ENCODE measurements around the gene ATP1A1.

Gene ATP1A1

DNA sequence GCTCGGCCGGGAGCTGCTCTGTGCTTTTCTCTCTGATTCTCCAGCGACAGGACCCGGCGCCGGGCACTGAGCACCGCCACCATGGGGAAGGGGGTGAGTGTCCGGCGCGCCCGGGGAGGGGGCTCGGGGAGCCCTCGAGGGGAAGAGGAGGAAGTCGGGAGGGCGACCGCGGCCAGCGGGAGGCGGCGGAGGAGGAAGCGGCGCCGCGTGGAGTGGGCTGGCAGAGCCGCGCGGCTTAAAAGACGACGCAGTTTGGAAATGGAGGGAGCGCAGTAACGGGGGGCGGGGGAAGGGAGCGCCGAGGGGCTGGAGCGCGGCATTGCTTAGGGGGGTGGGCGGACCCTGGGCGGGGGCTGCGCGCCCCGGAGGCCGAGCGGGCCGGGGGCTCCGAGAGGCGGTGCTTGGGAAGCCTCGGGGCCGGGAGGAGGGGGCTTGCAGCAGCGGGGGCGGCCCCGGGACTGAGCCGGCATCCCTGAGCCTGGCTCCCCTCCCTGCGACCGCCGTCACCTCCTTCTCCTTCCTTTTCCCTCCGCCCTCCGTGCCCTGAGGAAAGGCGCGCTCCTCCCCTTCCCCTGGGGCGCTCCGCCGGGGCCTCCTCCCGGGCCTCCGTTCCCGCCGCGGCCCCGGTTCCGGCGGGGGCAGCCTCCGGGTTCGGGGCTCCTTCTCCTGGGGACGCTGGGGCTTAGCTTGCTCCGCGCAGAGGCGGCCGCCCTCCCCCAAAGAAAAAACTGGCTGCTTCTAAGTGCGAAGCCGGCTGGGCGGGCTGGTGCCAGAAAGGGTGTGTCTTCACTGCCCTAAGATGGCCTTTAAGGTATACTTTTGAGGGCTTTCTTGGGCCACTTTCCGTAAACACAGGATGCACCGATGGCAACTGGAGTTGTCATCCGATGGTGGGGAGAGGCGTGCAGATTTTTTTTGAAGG is 648 bp downstream of the ATP1A1 start:
- peak overlapping the region; percentile 80 to 89 for H3K4me3 ChIP-seq (ENCODE audit: low read depth in 1 of 2, low read length in 2 of 2)
- H3K27ac ChIP-seq (ENCODE audit: low read length): peak overlapping the region; percentile 97
- no peaks in the 10 kb centered on the region for H3K9me3 ChIP-seq (ENCODE audit: control insufficient read depth in 1 of 2, low read length in 2 of 2)
- peaks cover 0 to 13% of the 10 kb centered on the region in 2 donors for H3K36me3 ChIP-seq (ENCODE audit: control insufficient read depth in 1 of 2, insufficient read depth in 2 of 2, low read length in 2 of 2)
- peaks cover 14 to 18% of the 10 kb centered on the region in 2 donors for H3K4me1 ChIP-seq (ENCODE audit: control insufficient read depth in 1 of 2, insufficient read depth in 2 of 2, low read length in 2 of 2)
- no peaks in the 10 kb centered on the region for H3K27me3 ChIP-seq (ENCODE audit: low read depth, low read length)

DNA sequence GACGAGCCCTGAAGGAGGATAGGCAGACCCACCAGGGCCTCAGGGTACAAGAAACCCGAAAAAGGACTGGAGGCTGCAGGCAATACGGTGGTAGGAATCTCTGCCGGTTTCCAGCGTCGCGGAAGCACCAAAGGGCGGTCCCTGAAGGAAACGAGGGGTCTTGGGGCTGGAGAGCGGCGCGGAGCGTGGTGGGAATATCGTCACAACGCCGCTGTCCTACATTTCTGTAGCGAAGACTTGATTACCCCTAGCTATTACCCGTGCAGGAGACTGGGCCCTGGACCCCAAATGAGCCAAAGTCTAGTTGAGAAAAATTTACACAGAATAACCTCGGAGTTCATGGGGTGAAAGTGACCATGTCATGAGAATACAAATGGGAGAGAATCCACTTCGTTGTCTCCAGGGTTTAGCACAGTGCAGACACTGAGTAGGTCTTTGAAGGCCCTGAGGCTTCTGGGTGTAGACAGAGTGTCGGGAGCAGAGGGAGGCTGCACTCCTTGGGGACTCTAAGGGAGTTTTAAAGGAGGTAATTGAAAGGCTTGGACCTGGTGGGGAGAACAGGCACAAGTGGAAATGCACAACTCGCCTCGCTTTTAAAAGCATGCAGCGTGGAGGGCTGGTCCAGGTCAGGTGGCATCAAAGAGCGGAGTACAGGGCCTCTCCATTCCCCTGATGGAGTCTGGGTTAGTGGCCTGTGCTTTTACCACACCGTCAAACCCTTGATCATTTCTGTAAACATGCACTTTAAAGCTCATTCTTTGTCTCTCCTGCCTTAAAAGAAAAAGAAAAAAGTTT is 1.5 kb downstream of the ATP1A1 start:
- Histone ChIP-seq H3K9me3 (ENCODE audit: control insufficient read depth in 1 of 2, low read length in 2 of 2) (no peaks in the 10 kb centered on the region), H3K36me3 (ENCODE audit: control insufficient read depth in 1 of 2, insufficient read depth in 2 of 2, low read length in 2 of 2) (peaks cover 0 to 13% of the 10 kb centered on the region in 2 donors), H3K4me3 (ENCODE audit: low read depth in 1 of 2, low read length in 2 of 2) (peak overlapping the region; percentile 80 to 89), H3K27ac (ENCODE audit: low read length) (peak overlapping the region; percentile 97), H3K27me3 (ENCODE audit: low read depth, low read length) (no peaks in the 10 kb centered on the region), H3K4me1 (ENCODE audit: control insufficient read depth in 1 of 2, insufficient read depth in 2 of 2, low read length in 2 of 2) (peaks cover 18 to 25% of the 10 kb centered on the region in 2 donors)

DNA sequence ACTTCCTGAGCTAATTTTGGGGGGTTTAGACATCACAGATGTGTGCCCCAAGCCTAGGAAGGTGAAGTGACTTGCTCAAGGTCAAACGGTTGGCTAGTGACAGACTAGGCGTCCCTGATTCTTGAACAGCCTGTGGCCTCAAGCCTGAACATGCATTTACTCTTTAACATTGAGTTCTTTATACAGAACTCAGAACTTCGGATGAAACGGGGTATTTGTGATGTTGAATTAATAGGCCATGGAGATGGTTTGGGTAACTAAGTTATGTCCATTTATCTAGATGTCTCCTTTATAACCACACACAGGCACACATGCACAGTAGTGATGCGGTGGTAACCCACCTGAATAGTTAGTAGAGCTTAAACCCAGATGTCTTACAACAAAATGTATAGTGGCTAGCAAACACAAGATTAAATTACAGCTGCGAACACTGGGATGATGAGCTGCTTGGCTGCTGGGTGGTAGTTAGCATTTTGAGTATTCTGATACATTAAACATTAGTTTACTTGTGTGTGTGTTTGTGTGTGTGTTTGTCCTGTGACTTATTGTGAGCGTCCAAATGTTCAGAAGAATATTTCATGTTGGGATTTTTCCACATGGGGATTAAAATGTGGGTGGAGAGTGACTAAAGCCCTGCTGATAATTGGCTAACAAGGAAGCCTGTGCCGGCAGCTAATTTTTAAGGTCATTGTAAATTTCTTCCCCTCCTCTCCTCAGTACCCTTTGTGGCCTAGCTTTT is 2.3 kb downstream of the ATP1A1 start:
- Histone ChIP-seq H3K4me1 (ENCODE audit: control insufficient read depth in 1 of 2, insufficient read depth in 2 of 2, low read length in 2 of 2) (peaks cover 24 to 30% of the 10 kb centered on the region in 2 donors), H3K36me3 (ENCODE audit: control insufficient read depth in 1 of 2, insufficient read depth in 2 of 2, low read length in 2 of 2) (peaks cover 0 to 13% of the 10 kb centered on the region in 2 donors), H3K27me3 (ENCODE audit: low read depth, low read length) (no peaks in the 10 kb centered on the region), H3K9me3 (ENCODE audit: control insufficient read depth in 1 of 2, low read length in 2 of 2) (no peaks in the 10 kb centered on the region), H3K27ac (ENCODE audit: low read length) (peak overlapping the region; percentile 97), H3K4me3 (ENCODE audit: low read depth in 1 of 2, low read length in 2 of 2) (peak overlapping the region; percentile 80 to 89)

DNA sequence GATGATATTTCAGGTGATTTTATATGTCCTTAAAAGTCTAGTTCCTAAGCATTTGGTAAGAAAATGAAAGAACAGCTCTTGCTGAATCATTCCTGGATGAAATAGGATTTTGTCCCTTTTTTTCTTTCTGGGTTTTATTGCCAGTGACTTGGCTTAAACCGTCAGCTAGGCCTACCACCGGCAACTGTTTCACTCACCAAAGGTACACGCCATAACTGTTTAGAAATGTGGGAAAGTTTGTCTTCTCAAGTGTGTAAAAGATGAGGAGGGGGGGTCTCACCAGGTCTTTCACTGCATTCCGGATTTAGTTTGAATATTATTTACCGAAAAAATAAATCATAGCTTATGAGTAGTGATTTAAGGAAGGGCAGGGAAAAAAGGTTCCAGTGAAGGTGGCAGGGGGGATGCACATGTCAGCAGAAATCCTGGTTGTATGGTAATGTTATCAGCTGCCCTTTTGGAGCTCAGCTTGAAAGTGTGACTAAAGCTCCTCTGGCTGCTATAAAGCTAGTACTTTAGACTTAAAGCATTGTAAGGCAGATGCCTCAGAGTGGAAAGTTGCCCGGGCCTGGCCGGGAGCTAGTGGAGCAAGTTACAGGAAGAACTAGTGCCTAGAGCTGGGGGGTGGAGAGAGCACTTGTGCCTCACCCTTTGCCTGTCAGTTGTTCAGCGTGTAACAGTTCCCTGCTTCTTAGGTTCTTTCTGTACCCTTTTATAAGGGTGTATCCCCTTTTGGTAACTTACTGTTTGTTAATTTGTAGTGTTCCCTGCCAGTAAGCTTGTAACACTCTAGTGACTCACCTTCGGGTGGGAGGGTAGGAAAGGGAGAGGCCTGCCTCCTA is 3.1 kb downstream of the ATP1A1 start:
- Histone ChIP-seq H3K4me3 (ENCODE audit: low read depth in 1 of 2, low read length in 2 of 2) (peak overlapping the region; percentile 80 to 89), H3K27ac (ENCODE audit: low read length) (peak overlapping the region; percentile 97), H3K4me1 (ENCODE audit: control insufficient read depth in 1 of 2, insufficient read depth in 2 of 2, low read length in 2 of 2) (peaks cover 30 to 32% of the 10 kb centered on the region in 2 donors)

DNA sequence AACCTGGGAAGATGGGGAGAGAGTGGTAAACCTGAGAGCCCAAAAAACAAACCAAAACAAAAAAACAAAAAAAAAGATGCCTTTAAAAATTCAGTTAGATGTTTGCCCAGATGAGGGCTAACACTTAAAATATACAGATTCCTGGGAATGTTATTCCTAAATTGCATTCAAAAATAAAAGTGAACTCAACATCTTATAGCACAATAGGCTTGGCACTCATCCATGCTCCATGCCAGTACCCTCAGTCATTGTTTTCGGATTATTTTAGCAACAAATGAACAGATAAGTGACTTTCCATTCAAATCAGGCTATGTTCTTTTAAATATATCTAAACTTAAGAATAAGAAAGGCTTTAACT is 3.7 kb downstream of the ATP1A1 start:
- Histone ChIP-seq H3K9me3 (ENCODE audit: control insufficient read depth in 1 of 2, low read length in 2 of 2) (no peaks in the 10 kb centered on the region), H3K27ac (ENCODE audit: low read length) (peak overlapping the region; percentile 97), H3K27me3 (ENCODE audit: low read depth, low read length) (no peaks in the 10 kb centered on the region), H3K4me3 (ENCODE audit: low read depth in 1 of 2, low read length in 2 of 2) (peak overlapping the region; percentile 46 to 80), H3K4me1 (ENCODE audit: control insufficient read depth in 1 of 2, insufficient read depth in 2 of 2, low read length in 2 of 2) (peaks cover 31 to 35% of the 10 kb centered on the region in 2 donors), H3K36me3 (ENCODE audit: control insufficient read depth in 1 of 2, insufficient read depth in 2 of 2, low read length in 2 of 2) (peaks cover 0 to 13% of the 10 kb centered on the region in 2 donors)

More for the DNA sequence above, 3.1 kb downstream of the ATP1A1 start:
- Histone ChIP-seq H3K36me3 (ENCODE audit: control insufficient read depth in 1 of 2, insufficient read depth in 2 of 2, low read length in 2 of 2) (peaks cover 0 to 13% of the 10 kb centered on the region in 2 donors), H3K27me3 (ENCODE audit: low read depth, low read length) (no peaks in the 10 kb centered on the region), H3K9me3 (ENCODE audit: control insufficient read depth in 1 of 2, low read length in 2 of 2) (no peaks in the 10 kb centered on the region)

DNA sequence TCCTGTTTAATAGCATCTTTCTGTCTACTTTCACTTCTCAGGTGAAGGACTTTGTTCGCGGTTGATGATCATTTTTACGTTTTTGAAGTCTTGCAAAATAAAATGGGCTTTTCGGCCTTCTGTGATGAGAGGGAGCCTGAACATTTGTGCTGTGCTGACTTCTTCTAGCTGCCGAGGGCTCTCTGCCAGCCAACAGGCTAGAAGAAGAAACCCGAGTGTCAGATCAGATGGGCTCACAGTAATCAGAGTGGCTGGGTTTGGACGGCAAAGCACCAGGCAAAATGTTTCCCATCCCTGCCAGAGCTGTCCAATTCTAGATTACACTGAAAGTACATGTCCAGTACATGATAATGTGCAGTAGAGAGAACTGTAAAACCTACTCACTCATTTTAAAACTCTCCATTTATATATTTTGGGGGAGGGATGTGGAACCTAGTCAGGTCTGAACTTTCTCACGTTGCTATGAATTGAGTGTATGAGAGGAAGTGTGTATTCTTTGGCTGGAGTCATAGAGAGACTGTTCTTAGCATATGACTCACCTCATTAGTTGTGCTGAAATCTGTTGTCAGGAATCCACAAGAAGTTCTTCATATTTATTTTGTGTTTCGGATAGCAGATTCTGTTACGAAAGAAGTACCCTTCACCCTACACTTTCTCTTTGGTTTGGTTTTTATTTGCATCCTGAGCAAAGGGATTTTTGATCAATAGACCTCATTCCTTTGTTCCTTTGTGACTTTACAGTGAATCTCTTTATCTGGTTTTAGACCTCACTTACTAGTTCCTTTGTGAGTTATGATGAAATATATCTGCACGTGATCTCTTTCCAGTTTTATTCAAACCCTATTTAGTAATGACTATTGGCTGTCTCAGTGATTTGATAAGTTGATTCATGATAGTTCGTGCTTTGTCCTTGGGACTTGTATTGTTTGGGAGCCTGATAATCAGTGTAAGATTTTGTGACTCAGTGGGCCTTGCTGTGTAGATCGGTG is 4.8 kb downstream of the ATP1A1 start:
- Histone ChIP-seq H3K9me3 (ENCODE audit: control insufficient read depth in 1 of 2, low read length in 2 of 2) (no peaks in the 10 kb centered on the region), H3K36me3 (ENCODE audit: control insufficient read depth in 1 of 2, insufficient read depth in 2 of 2, low read length in 2 of 2) (peaks cover 0 to 13% of the 10 kb centered on the region in 2 donors), H3K4me1 (ENCODE audit: control insufficient read depth in 1 of 2, insufficient read depth in 2 of 2, low read length in 2 of 2) (peaks cover 35 to 41% of the 10 kb centered on the region in 2 donors), H3K27me3 (ENCODE audit: low read depth, low read length) (no peaks in the 10 kb centered on the region), H3K27ac (ENCODE audit: low read length) (peak overlapping the region; percentile 97), H3K4me3 (ENCODE audit: low read depth in 1 of 2, low read length in 2 of 2) (peak overlapping the region; percentile 9 to 46)

DNA sequence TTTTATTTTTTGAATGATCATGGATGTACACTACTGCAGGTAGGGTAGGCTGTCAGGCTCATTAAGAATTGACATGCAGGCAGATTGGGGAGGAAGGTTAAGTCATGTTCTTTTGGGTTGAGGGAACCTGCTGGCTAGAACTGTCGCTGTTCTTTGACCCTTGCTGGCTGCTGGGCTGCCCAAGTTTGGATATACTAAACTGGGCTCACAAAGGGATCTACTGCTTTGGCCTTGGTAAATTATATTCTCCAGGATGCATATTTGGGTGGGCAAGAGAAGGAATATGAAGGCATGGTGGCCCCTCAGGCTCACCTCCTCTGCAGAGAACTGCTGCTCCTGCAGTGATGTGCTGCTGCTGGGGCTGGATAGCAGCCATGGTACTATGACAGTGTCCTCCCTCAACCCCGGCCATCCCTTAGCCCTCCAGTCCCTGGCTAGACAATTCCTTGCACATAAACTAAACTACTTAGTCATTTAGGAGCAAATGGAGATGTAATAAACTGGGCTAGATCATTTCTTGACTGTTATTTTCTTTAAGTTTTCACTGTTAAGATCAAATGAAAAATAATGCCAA is 6.1 kb downstream of the ATP1A1 start:
- Histone ChIP-seq H3K27me3 (ENCODE audit: low read depth, low read length) (no peaks in the 10 kb centered on the region), H3K4me3 (ENCODE audit: low read depth in 1 of 2, low read length in 2 of 2) (peak overlapping the region in 1 of 2 donors; percentile 8), H3K36me3 (ENCODE audit: control insufficient read depth in 1 of 2, insufficient read depth in 2 of 2, low read length in 2 of 2) (peaks cover 4 to 13% of the 10 kb centered on the region in 2 donors), H3K4me1 (ENCODE audit: control insufficient read depth in 1 of 2, insufficient read depth in 2 of 2, low read length in 2 of 2) (peaks cover 35 to 41% of the 10 kb centered on the region in 2 donors), H3K27ac (ENCODE audit: low read length) (peak overlapping the region; percentile 97), H3K9me3 (ENCODE audit: control insufficient read depth in 1 of 2, low read length in 2 of 2) (no peaks in the 10 kb centered on the region)

DNA sequence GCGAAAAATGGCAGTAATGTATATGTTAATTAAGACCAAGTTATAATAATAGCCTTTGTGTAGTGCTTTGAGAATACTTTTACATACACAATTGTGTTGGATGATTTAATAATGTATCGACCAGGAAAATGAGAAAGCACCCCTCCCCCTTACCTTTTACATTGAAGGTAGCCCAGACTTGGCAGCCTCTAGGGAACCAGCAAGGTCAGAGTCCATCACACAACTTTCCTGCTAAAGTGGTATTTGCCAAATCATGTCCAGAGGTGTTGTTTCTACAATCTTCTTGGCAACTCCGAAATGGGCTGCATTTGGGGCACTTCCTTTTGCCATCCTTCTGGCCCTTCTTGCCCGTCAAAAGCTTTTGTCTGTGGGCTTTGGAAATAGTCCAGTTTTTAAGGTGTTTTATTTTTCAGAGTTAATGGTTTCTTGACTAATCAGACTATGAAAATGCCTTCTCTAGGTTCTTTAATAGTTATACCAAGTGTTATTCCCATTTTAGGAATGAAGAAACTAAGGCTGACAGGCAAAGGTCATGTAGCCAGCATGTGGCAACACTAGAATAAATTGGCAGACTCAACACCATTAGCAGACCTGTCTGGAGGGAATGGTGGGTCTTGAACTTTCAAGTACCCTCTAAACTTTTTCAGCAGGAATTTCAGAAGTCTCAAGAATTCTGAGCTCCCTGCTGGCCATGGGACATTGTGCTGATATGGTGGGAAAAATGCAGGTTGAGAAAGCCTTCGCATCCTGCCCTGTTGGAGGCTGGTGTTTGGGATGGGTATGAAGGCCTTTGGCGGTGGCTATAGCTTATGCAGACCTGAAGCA is 6.8 kb downstream of the ATP1A1 start:
- Histone ChIP-seq H3K27ac (ENCODE audit: low read length) (peak overlapping the region; percentile 2), H3K36me3 (ENCODE audit: control insufficient read depth in 1 of 2, insufficient read depth in 2 of 2, low read length in 2 of 2) (peaks cover 7 to 18% of the 10 kb centered on the region in 2 donors), H3K4me1 (ENCODE audit: control insufficient read depth in 1 of 2, insufficient read depth in 2 of 2, low read length in 2 of 2) (peaks cover 35 to 41% of the 10 kb centered on the region in 2 donors), H3K9me3 (ENCODE audit: control insufficient read depth in 1 of 2, low read length in 2 of 2) (no peaks in the 10 kb centered on the region), H3K4me3 (ENCODE audit: low read depth in 1 of 2, low read length in 2 of 2) (no peak overlapping the region), H3K27me3 (ENCODE audit: low read depth, low read length) (no peaks in the 10 kb centered on the region)

Measured in muscle layer of duodenum (tissue), 2 donors.